ENCODE measurements around the gene RNPS1. TPM values are rescaled to one million over a fixed set of nuclear protein-coding genes. Genes with fewer than 3 reads are reported as not detected.

Gene RNPS1
- total RNA-seq, 1 experiment from 2014 or later, result 131 TPM

DNA sequence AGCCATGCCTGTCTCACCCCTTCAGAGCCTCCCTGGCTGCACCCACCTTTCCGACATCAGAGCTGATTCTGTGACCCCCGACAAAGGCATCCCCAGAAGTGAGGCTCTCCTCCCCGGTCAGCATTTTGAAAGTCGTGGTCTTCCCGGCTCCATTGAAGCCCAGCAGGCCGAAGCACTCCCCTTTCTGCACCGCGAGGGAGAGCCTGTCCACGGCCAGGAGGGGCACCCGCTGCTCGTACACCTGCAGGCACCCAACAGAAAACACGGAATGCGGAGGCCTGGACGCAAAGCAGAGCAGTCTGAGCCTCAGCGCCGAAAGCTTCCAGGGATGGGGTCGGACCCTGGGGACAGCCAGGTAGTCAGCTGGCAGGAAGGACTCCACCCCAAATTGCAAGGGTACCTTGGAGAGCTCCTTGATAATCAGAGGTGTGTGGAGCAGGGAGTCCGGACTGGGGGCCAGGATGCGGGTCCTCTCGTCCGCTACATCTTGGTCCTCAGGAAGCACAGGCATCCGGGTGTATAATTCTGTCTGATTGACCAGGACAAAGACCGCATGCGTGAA, 13.1 kb upstream of the RNPS1 start:
- DNase-seq, result no peak
- Histone ChIP-seq H3K9me2 (replicated peaks; ENCODE audit: low read length) (no peaks in the 10 kb centered on the region), H3K36me3 (ENCODE audit: low read depth, low read length) (no peaks in the 10 kb centered on the region), H3K4me3 (ENCODE audit: low read length) (no peak overlapping the region), H3K4me2 (ENCODE audit: low read length) (no peak overlapping the region), H3F3A (ENCODE audit: low read length, unreplicated experiment) (no peaks in the 10 kb centered on the region), H3K27me3 (ENCODE audit: low read length) (no peaks in the 10 kb centered on the region), H2AFZ (ENCODE audit: low read length) (no peak overlapping the region), H3K4me1 (ENCODE audit: insufficient read depth, low read length) (no peaks in the 10 kb centered on the region), H3K27ac (ENCODE audit: low read length) (no peak overlapping the region), H3K9ac (ENCODE audit: low read length) (no peak overlapping the region), H4K20me1 (ENCODE audit: low read length) (no peaks in the 10 kb centered on the region), H3K79me2 (ENCODE audit: low read length) (no peaks in the 10 kb centered on the region), H3K9me3 (ENCODE audit: low read length) (no peaks in the 10 kb centered on the region)
- TF ChIP-seq EZH2 (IDR thresholded peaks at IDR 0.05; ENCODE audit: low read length, unreplicated experiment) (no peak), EZH2phosphoT487 (IDR thresholded peaks at IDR 0.05; ENCODE audit: borderline replicate concordance, low read length) (no peak)
- TF ChIP-seq, protein P1, sequence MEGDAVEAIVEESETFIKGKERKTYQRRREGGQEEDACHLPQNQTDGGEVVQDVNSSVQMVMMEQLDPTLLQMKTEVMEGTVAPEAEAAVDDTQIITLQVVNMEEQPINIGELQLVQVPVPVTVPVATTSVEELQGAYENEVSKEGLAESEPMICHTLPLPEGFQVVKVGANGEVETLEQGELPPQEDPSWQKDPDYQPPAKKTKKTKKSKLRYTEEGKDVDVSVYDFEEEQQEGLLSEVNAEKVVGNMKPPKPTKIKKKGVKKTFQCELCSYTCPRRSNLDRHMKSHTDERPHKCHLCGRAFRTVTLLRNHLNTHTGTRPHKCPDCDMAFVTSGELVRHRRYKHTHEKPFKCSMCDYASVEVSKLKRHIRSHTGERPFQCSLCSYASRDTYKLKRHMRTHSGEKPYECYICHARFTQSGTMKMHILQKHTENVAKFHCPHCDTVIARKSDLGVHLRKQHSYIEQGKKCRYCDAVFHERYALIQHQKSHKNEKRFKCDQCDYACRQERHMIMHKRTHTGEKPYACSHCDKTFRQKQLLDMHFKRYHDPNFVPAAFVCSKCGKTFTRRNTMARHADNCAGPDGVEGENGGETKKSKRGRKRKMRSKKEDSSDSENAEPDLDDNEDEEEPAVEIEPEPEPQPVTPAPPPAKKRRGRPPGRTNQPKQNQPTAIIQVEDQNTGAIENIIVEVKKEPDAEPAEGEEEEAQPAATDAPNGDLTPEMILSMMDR (conservative IDR thresholded peaks at IDR 0.05; ENCODE audit: low read depth, low read length), result no peak
- CTCF ChIA-PET, result no interaction called here
- BruUV-seq (replicated peaks), result no TSS peak
- POLR2A ChIA-PET (ENCODE audit: unreplicated experiment), result no interaction called here
- no peak for ATAC-seq
- intact Hi-C loops (cut with micrococcal nuclease), result no loop called here

DNA sequence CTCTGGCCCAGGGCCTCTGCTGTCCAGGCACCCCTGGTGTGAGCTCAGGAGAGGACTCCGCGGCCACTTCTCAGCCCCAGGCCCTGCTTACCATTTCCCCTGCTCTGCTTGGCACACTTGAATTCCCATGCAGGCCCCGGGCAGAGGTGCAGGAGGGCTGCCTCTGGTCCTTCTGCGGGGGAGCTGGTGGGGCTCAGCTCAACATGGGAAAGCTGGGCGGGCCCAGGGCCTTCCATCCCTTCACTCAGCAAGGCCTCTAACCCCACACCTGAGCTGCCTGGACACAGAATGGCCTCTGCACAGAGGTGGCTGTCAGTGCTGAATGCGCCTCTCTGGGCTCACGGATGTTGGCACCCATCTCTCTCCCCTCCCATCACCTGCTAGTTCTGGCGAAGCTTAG, 12.5 kb upstream of the RNPS1 start:
- no peaks in the 10 kb centered on the region for H3K27me3 ChIP-seq (ENCODE audit: low read length)
- H3K4me1 ChIP-seq (ENCODE audit: insufficient read depth, low read length), result no peaks in the 10 kb centered on the region
- H2AFZ ChIP-seq (ENCODE audit: low read length), result no peak overlapping the region
- ATAC-seq (no peak), DNase-seq (no peak)
- CTCF ChIA-PET, result no interaction called here
- BruUV-seq (replicated peaks), result no TSS peak
- no peaks in the 10 kb centered on the region for H4K20me1 ChIP-seq (ENCODE audit: low read length)
- no peaks in the 10 kb centered on the region for H3K9me2 ChIP-seq (replicated peaks; ENCODE audit: low read length)
- no peak overlapping the region for H3K9ac ChIP-seq (ENCODE audit: low read length)
- TF ChIP-seq, protein P1 (conservative IDR thresholded peaks at IDR 0.05; ENCODE audit: low read depth, low read length), result no peak
- no peak for TF ChIP-seq EZH2phosphoT487 (IDR thresholded peaks at IDR 0.05; ENCODE audit: borderline replicate concordance, low read length)
- TF ChIP-seq EZH2 (IDR thresholded peaks at IDR 0.05; ENCODE audit: low read length, unreplicated experiment), result no peak
- intact Hi-C loops (cut with micrococcal nuclease), result no loop called here
- H3K9me3 ChIP-seq (ENCODE audit: low read length), result no peaks in the 10 kb centered on the region
- no peaks in the 10 kb centered on the region for H3K36me3 ChIP-seq (ENCODE audit: low read depth, low read length)
- no peaks in the 10 kb centered on the region for H3F3A ChIP-seq (ENCODE audit: low read length, unreplicated experiment)
- no peak overlapping the region for H3K27ac ChIP-seq (ENCODE audit: low read length)
- H3K79me2 ChIP-seq (ENCODE audit: low read length), result no peaks in the 10 kb centered on the region
- H3K4me2 ChIP-seq (ENCODE audit: low read length), result no peak overlapping the region
- no peak overlapping the region for H3K4me3 ChIP-seq (ENCODE audit: low read length)
- POLR2A ChIA-PET (ENCODE audit: unreplicated experiment), result no interaction called here

DNA sequence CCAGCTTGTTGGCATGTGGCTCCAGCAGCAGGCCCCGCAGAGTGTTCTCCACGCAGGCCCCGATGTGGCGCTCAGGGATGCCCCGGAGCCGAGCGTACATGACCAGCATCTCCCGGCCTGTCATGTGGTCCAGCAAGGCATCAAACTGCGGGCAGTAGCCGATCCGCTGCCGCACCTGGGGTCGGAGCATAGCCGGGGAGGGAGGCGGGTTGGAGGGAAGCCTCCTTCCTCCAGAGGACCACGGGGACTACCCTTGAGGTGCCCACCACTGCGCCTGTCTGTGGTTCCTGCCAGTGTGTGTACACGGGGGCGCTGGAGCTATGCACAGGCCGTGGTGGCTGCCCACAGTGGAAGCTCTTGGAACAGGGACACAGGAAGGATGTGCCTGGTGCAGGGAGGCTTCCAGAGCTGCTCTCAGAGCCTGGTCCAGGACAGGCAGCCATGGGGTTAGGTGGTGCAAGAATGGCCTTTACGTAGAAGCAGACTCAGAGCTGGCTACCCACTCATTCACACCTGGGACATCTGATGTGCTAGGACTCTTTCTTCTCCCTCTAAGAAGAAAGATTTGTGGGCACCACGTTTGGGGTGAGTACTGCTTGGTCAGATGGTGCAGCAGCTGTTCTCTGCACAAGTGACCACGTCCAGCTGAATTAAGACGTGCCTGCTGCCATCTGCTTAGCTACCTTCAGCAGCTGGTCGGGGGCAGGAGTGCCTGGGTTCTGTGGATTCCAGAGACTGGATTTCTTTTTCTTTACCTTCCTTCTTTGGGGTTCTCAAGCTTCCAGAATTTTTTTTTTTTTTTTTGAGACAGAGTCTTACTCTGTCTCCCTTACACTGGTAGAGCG, 11.3 kb upstream of the RNPS1 start:
- ATAC-seq (no peak), DNase-seq (no peak)
- no peaks in the 10 kb centered on the region for H3F3A ChIP-seq (ENCODE audit: low read length, unreplicated experiment)
- POLR2A ChIA-PET (ENCODE audit: unreplicated experiment), result no interaction called here
- H3K36me3 ChIP-seq (ENCODE audit: low read depth, low read length), result no peaks in the 10 kb centered on the region
- no peak overlapping the region for H2AFZ ChIP-seq (ENCODE audit: low read length)
- no peak overlapping the region for H3K9ac ChIP-seq (ENCODE audit: low read length)
- CTCF ChIA-PET, result no interaction called here
- no peaks in the 10 kb centered on the region for H3K9me2 ChIP-seq (replicated peaks; ENCODE audit: low read length)
- no peaks in the 10 kb centered on the region for H3K27me3 ChIP-seq (ENCODE audit: low read length)
- no TSS peak for BruUV-seq (replicated peaks)
- H3K4me3 ChIP-seq (ENCODE audit: low read length), result no peak overlapping the region
- H3K79me2 ChIP-seq (ENCODE audit: low read length), result no peaks in the 10 kb centered on the region
- no peaks in the 10 kb centered on the region for H4K20me1 ChIP-seq (ENCODE audit: low read length)
- H3K9me3 ChIP-seq (ENCODE audit: low read length), result no peaks in the 10 kb centered on the region
- no peak overlapping the region for H3K27ac ChIP-seq (ENCODE audit: low read length)
- H3K4me2 ChIP-seq (ENCODE audit: low read length), result no peak overlapping the region
- intact Hi-C loops (cut with micrococcal nuclease), result no loop called here
- no peaks in the 10 kb centered on the region for H3K4me1 ChIP-seq (ENCODE audit: insufficient read depth, low read length)
- no peak for TF ChIP-seq EZH2 (IDR thresholded peaks at IDR 0.05; ENCODE audit: low read length, unreplicated experiment)
- TF ChIP-seq, protein P1 (conservative IDR thresholded peaks at IDR 0.05; ENCODE audit: low read depth, low read length), result no peak
- TF ChIP-seq EZH2phosphoT487 (IDR thresholded peaks at IDR 0.05; ENCODE audit: borderline replicate concordance, low read length), result no peak
